Measurements from ENCODE around the gene LSP1.
"Not testable (repeated sequence)": the region's sequence is repeated elsewhere in the genome, so short reads cannot be mapped to it uniquely, and the experiment has no call there.

Gene LSP1

GRCh38 chr11:1869427-1870325 lies 16.8 kb downstream of the LSP1 start:
- Mint-ChIP-seq H3K36me3 (ENCODE audit: low read depth) (no peaks in the 10 kb centered on the region), H3K27ac (peak overlapping the region; percentile 8), H3K9me3 (no peaks in the 10 kb centered on the region), H3K4me3 (no peak overlapping the region), H3K27me3 (no peaks in the 10 kb centered on the region), H3K4me1 (ENCODE audit: low read depth) (peaks cover 45% of the 10 kb centered on the region)

GRCh38 chr11:1870326-1870696 lies 17.4 kb downstream of the LSP1 start:
- Mint-ChIP-seq H3K4me3 (no peak overlapping the region), H3K36me3 (ENCODE audit: low read depth) (no peaks in the 10 kb centered on the region), H3K27ac (no peak overlapping the region), H3K9me3 (no peaks in the 10 kb centered on the region), H3K27me3 (no peaks in the 10 kb centered on the region), H3K4me1 (ENCODE audit: low read depth) (peaks cover 43% of the 10 kb centered on the region)

- H3K4me3 Mint-ChIP-seq = peak overlapping the region; percentile 49
Measured at GRCh38 chr11:1870721-1871466, 18.0 kb downstream of the LSP1 start.

GRCh38 chr11:1871531-1871930 lies 18.6 kb downstream of the LSP1 start:
- Mint-ChIP-seq H3K27me3 (no peaks in the 10 kb centered on the region), H3K9me3 (no peaks in the 10 kb centered on the region), H3K4me1 (ENCODE audit: low read depth) (peaks cover 49% of the 10 kb centered on the region), H3K36me3 (ENCODE audit: low read depth) (no peaks in the 10 kb centered on the region), H3K27ac (no peak overlapping the region), H3K4me3 (no peak overlapping the region)

More at GRCh38 chr11:1870721-1871466, 18.0 kb downstream of the LSP1 start:
- no peaks in the 10 kb centered on the region for H3K9me3 Mint-ChIP-seq
- no peaks in the 10 kb centered on the region for H3K36me3 Mint-ChIP-seq (ENCODE audit: low read depth)
- peak overlapping the region; percentile 83 for H3K27ac Mint-ChIP-seq
- no peaks in the 10 kb centered on the region for H3K27me3 Mint-ChIP-seq
- H3K4me1 Mint-ChIP-seq (ENCODE audit: low read depth) = peaks cover 45% of the 10 kb centered on the region

GRCh38 chr11:1872267-1872985 lies 19.5 kb downstream of the LSP1 start:
- H3K4me3 Mint-ChIP-seq = no peak overlapping the region
- H3K9me3 Mint-ChIP-seq = no peaks in the 10 kb centered on the region
- peaks cover 48% of the 10 kb centered on the region for H3K4me1 Mint-ChIP-seq (ENCODE audit: low read depth)
- H3K27ac Mint-ChIP-seq = no peak overlapping the region
- H3K27me3 Mint-ChIP-seq = no peaks in the 10 kb centered on the region
- H3K36me3 Mint-ChIP-seq (ENCODE audit: low read depth) = no peaks in the 10 kb centered on the region

- H3K27me3 Mint-ChIP-seq = no peaks in the 10 kb centered on the region
- no peaks in the 10 kb centered on the region for H3K9me3 Mint-ChIP-seq
- no peak overlapping the region for H3K4me3 Mint-ChIP-seq
- H3K36me3 Mint-ChIP-seq (ENCODE audit: low read depth) = no peaks in the 10 kb centered on the region
- no peak overlapping the region for H3K27ac Mint-ChIP-seq
- H3K4me1 Mint-ChIP-seq (ENCODE audit: low read depth) = peaks cover 42% of the 10 kb centered on the region
Measured at GRCh38 chr11:1873048-1873812, 20.3 kb downstream of the LSP1 start.

GRCh38 chr11:1873813-1874150 lies 20.9 kb downstream of the LSP1 start:
- H3K27ac Mint-ChIP-seq; H3K4me3 Mint-ChIP-seq; H3K27me3 Mint-ChIP-seq; H3K36me3 Mint-ChIP-seq (ENCODE audit: low read depth); H3K9me3 Mint-ChIP-seq: not testable (repeated sequence)
- peaks cover 39% of the 10 kb centered on the region for H3K4me1 Mint-ChIP-seq (ENCODE audit: low read depth)

- H3K36me3 Mint-ChIP-seq (ENCODE audit: low read depth); H3K27me3 Mint-ChIP-seq; H3K9me3 Mint-ChIP-seq; H3K27ac Mint-ChIP-seq; H3K4me3 Mint-ChIP-seq: not testable (repeated sequence)
- peaks cover 31% of the 10 kb centered on the region for H3K4me1 Mint-ChIP-seq (ENCODE audit: low read depth)
Measured at GRCh38 chr11:1874441-1875092, 21.7 kb downstream of the LSP1 start.

GRCh38 chr11:1875093-1875850 lies 22.4 kb downstream of the LSP1 start:
- no peaks in the 10 kb centered on the region for H3K36me3 Mint-ChIP-seq (ENCODE audit: low read depth)
- no peaks in the 10 kb centered on the region for H3K9me3 Mint-ChIP-seq
- H3K4me3 Mint-ChIP-seq = no peak overlapping the region
- H3K27me3 Mint-ChIP-seq = no peaks in the 10 kb centered on the region
- no peak overlapping the region for H3K27ac Mint-ChIP-seq
- peaks cover 24% of the 10 kb centered on the region for H3K4me1 Mint-ChIP-seq (ENCODE audit: low read depth)

GRCh38 chr11:1875851-1876301 lies 23.0 kb downstream of the LSP1 start:
- not testable (repeated sequence) for H3K36me3 Mint-ChIP-seq (ENCODE audit: low read depth); H3K27ac Mint-ChIP-seq; H3K4me3 Mint-ChIP-seq; H3K27me3 Mint-ChIP-seq; H3K9me3 Mint-ChIP-seq
- H3K4me1 Mint-ChIP-seq (ENCODE audit: low read depth) = peaks cover 23% of the 10 kb centered on the region

GRCh38 chr11:1876361-1877063 lies 23.6 kb downstream of the LSP1 start:
- Mint-ChIP-seq H3K4me1 (ENCODE audit: low read depth) (peaks cover 23% of the 10 kb centered on the region), H3K36me3 (ENCODE audit: low read depth) (no peaks in the 10 kb centered on the region), H3K9me3 (no peaks in the 10 kb centered on the region), H3K27me3 (no peaks in the 10 kb centered on the region), H3K4me3 (no peak overlapping the region), H3K27ac (no peak overlapping the region)

GRCh38 chr11:1877211-1878136 lies 24.6 kb downstream of the LSP1 start:
- Mint-ChIP-seq H3K27ac (no peak overlapping the region), H3K4me3 (no peak overlapping the region), H3K27me3 (no peaks in the 10 kb centered on the region), H3K9me3 (no peaks in the 10 kb centered on the region), H3K4me1 (ENCODE audit: low read depth) (peaks cover 19% of the 10 kb centered on the region), H3K36me3 (ENCODE audit: low read depth) (no peaks in the 10 kb centered on the region)
